ENCODE results near the gene MICU2.
"Not testable (repeated sequence)": the region's sequence is repeated elsewhere in the genome, so short reads cannot be mapped to it uniquely, and the experiment has no call there.

MICU2 gene

GRCh38 chr13:21567714-21568113 is 36.3 kb downstream of the MICU2 start:
- H3K9ac ChIP-seq (ENCODE audit: low read depth, low read length): no peak overlapping the region
- no peaks in the 10 kb centered on the region for H3K9me3 ChIP-seq (ENCODE audit: control insufficient read depth, insufficient read depth, low read length)
- no peaks in the 10 kb centered on the region for H3K27me3 ChIP-seq (ENCODE audit: control insufficient read depth, insufficient read depth, low read length)
- H3K36me3 ChIP-seq (ENCODE audit: control insufficient read depth, insufficient read depth, low read length): no peaks in the 10 kb centered on the region
- peaks cover 2% of the 10 kb centered on the region for H3K4me1 ChIP-seq (ENCODE audit: control insufficient read depth, insufficient read depth, low read length)
- H3K4me3 ChIP-seq (ENCODE audit: low read depth, low read length): no peak overlapping the region

DNA sequence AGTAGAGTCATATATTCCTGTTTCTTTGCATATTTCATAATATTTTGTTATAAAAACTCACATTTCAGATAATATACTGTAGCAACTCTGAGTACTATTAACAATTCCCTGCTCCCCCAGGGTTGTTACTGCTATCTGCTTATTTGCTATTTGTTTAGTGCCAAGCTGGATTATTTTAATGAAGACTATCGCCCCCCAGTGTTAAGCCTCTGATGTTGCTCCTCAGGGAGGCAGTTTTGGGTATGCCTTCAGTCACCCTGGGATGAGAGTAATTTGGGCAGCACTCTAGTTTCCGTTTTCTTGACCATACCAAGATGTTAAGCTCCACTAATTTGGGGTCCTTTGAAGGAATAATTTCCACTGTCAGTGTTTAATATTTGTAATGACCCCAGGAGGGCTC is 46.0 kb downstream of the MICU2 start:
- H3K9me3 ChIP-seq (ENCODE audit: control insufficient read depth, insufficient read depth, low read length): no peaks in the 10 kb centered on the region
- no peaks in the 10 kb centered on the region for H3K4me1 ChIP-seq (ENCODE audit: control insufficient read depth, insufficient read depth, low read length)
- no peak overlapping the region for H3K9ac ChIP-seq (ENCODE audit: low read depth, low read length)
- no peak overlapping the region for H3K4me3 ChIP-seq (ENCODE audit: low read depth, low read length)
- H3K36me3 ChIP-seq (ENCODE audit: control insufficient read depth, insufficient read depth, low read length): no peaks in the 10 kb centered on the region
- no peaks in the 10 kb centered on the region for H3K27me3 ChIP-seq (ENCODE audit: control insufficient read depth, insufficient read depth, low read length)

DNA sequence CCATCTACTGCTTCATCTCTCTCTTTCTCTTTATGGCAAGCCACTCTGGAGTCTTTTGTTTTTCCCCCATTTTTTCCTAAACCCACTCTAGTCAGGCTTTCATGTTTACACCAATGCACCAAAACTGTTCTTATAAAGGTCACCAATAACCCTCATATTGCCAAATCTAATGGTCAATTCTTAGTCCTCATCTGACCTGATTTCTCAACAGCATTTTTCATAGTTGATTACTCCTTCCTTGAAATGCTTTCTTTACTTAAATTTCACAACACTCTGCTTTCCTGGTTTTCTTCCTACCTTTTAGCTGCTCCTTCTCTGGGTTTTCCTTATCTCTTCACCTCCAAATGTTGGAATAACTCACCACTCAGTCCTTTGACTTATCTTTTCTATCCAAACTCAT is 47.9 kb downstream of the MICU2 start:
- Histone ChIP-seq H3K36me3 (ENCODE audit: control insufficient read depth, insufficient read depth, low read length) (no peaks in the 10 kb centered on the region), H3K9me3 (ENCODE audit: control insufficient read depth, insufficient read depth, low read length) (no peaks in the 10 kb centered on the region), H3K4me1 (ENCODE audit: control insufficient read depth, insufficient read depth, low read length) (no peaks in the 10 kb centered on the region), H3K4me3 (ENCODE audit: low read depth, low read length) (no peak overlapping the region), H3K27me3 (ENCODE audit: control insufficient read depth, insufficient read depth, low read length) (no peaks in the 10 kb centered on the region), H3K9ac (ENCODE audit: low read depth, low read length) (no peak overlapping the region)

DNA sequence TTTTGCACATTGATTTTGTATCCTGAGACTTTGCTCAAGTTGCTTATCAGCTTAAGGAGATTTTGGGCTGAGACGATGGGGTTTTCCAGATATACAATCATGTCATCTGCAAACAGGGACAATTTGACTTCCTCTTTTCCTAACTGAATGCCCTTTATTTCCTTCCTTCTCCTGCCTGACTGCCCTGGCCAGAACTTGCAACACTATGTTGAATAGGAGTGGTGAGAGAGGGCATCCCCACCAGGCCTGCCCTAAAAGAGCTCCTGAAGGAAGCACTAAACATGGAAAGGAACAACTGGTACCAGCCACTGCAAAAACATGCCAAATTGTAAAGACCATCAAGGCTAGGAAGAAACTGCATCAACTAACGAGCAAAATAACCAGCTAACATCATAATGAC is 50.7 kb downstream of the MICU2 start:
- H3K9me3 ChIP-seq (ENCODE audit: control insufficient read depth, insufficient read depth, low read length); H3K36me3 ChIP-seq (ENCODE audit: control insufficient read depth, insufficient read depth, low read length); H3K27me3 ChIP-seq (ENCODE audit: control insufficient read depth, insufficient read depth, low read length): not testable (repeated sequence)

GRCh38 chr13:21550918-21551317 is 53.1 kb downstream of the MICU2 start:
- Histone ChIP-seq H3K4me3 (ENCODE audit: low read depth, low read length) (no peak overlapping the region), H3K36me3 (ENCODE audit: control insufficient read depth, insufficient read depth, low read length) (no peaks in the 10 kb centered on the region), H3K9me3 (ENCODE audit: control insufficient read depth, insufficient read depth, low read length) (no peaks in the 10 kb centered on the region), H3K9ac (ENCODE audit: low read depth, low read length) (no peak overlapping the region), H3K4me1 (ENCODE audit: control insufficient read depth, insufficient read depth, low read length) (no peaks in the 10 kb centered on the region), H3K27me3 (ENCODE audit: control insufficient read depth, insufficient read depth, low read length) (no peaks in the 10 kb centered on the region)

More for the DNA sequence above, 50.7 kb downstream of the MICU2 start:
- H3K9ac ChIP-seq (ENCODE audit: low read depth, low read length); H3K4me1 ChIP-seq (ENCODE audit: control insufficient read depth, insufficient read depth, low read length); H3K4me3 ChIP-seq (ENCODE audit: low read depth, low read length): not testable (repeated sequence)

DNA sequence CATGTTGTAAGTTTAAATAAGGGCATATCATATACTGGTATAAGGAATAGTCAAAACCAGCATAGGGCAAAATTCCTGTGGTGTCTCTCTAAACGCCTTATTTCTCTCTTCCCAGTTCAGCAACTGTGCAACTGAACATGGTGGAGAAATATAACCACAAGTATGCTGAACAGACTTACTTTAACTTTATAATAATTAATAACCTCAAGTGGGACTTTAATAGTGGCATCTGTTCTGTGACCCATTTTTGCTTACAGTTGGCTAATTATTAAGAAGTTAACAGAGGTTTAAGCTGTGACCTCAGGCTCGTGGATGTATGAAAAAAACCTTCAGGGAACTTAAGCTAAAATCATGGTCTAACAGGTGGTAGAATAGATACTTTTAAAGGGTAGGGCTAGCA is 54.3 kb downstream of the MICU2 start:
- H3K4me1 ChIP-seq (ENCODE audit: control insufficient read depth, insufficient read depth, low read length): no peaks in the 10 kb centered on the region
- no peak overlapping the region for H3K9ac ChIP-seq (ENCODE audit: low read depth, low read length)
- H3K4me3 ChIP-seq (ENCODE audit: low read depth, low read length): no peak overlapping the region
- H3K9me3 ChIP-seq (ENCODE audit: control insufficient read depth, insufficient read depth, low read length): no peaks in the 10 kb centered on the region
- H3K27me3 ChIP-seq (ENCODE audit: control insufficient read depth, insufficient read depth, low read length): no peaks in the 10 kb centered on the region
- H3K36me3 ChIP-seq (ENCODE audit: control insufficient read depth, insufficient read depth, low read length): no peaks in the 10 kb centered on the region

GRCh38 chr13:21548577-21548976 is 55.4 kb downstream of the MICU2 start:
- Histone ChIP-seq H3K9ac (ENCODE audit: low read depth, low read length) (no peak overlapping the region), H3K27me3 (ENCODE audit: control insufficient read depth, insufficient read depth, low read length) (no peaks in the 10 kb centered on the region), H3K36me3 (ENCODE audit: control insufficient read depth, insufficient read depth, low read length) (no peaks in the 10 kb centered on the region), H3K9me3 (ENCODE audit: control insufficient read depth, insufficient read depth, low read length) (no peaks in the 10 kb centered on the region), H3K4me1 (ENCODE audit: control insufficient read depth, insufficient read depth, low read length) (no peaks in the 10 kb centered on the region), H3K4me3 (ENCODE audit: low read depth, low read length) (no peak overlapping the region)

DNA sequence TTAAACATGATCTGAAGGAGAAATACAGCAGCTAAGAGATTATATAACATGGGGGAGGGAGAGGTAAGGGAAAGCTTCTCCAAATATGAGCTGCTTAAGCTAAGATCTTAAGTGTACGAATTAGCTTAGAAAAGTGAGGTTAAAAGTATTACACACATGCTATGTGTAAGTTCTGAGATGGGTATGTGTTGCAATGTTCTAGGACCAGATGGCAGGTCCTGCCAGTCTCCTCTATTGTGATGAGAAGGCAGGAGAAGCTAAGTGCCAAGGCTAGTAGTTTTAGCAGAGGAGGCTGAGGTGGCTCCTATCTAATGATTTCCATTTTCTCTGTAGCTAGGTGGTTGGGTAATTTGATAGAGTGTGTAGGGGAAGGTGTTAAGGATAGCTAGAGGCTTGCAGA is 57.6 kb downstream of the MICU2 start:
- Histone ChIP-seq H3K9me3 (ENCODE audit: control insufficient read depth, insufficient read depth, low read length) (no peaks in the 10 kb centered on the region), H3K4me1 (ENCODE audit: control insufficient read depth, insufficient read depth, low read length) (no peaks in the 10 kb centered on the region), H3K27me3 (ENCODE audit: control insufficient read depth, insufficient read depth, low read length) (no peaks in the 10 kb centered on the region), H3K9ac (ENCODE audit: low read depth, low read length) (no peak overlapping the region), H3K36me3 (ENCODE audit: control insufficient read depth, insufficient read depth, low read length) (no peaks in the 10 kb centered on the region), H3K4me3 (ENCODE audit: low read depth, low read length) (no peak overlapping the region)

GRCh38 chr13:21544515-21544914 is 59.5 kb downstream of the MICU2 start:
- Histone ChIP-seq H3K4me3 (ENCODE audit: low read depth, low read length) (no peak overlapping the region), H3K36me3 (ENCODE audit: control insufficient read depth, insufficient read depth, low read length) (no peaks in the 10 kb centered on the region), H3K4me1 (ENCODE audit: control insufficient read depth, insufficient read depth, low read length) (no peaks in the 10 kb centered on the region), H3K9ac (ENCODE audit: low read depth, low read length) (no peak overlapping the region), H3K9me3 (ENCODE audit: control insufficient read depth, insufficient read depth, low read length) (no peaks in the 10 kb centered on the region), H3K27me3 (ENCODE audit: control insufficient read depth, insufficient read depth, low read length) (no peaks in the 10 kb centered on the region)

GRCh38 chr13:21542563-21542962 is 61.4 kb downstream of the MICU2 start:
- Histone ChIP-seq H3K36me3 (ENCODE audit: control insufficient read depth, insufficient read depth, low read length) (no peaks in the 10 kb centered on the region), H3K9ac (ENCODE audit: low read depth, low read length) (no peak overlapping the region), H3K4me1 (ENCODE audit: control insufficient read depth, insufficient read depth, low read length) (no peaks in the 10 kb centered on the region), H3K9me3 (ENCODE audit: control insufficient read depth, insufficient read depth, low read length) (no peaks in the 10 kb centered on the region), H3K27me3 (ENCODE audit: control insufficient read depth, insufficient read depth, low read length) (no peaks in the 10 kb centered on the region), H3K4me3 (ENCODE audit: low read depth, low read length) (no peak overlapping the region)

- Histone ChIP-seq H3K4me3 (ENCODE audit: low read depth, low read length) (no peak overlapping the region), H3K9ac (ENCODE audit: low read depth, low read length) (no peak overlapping the region), H3K27me3 (ENCODE audit: control insufficient read depth, insufficient read depth, low read length) (no peaks in the 10 kb centered on the region), H3K9me3 (ENCODE audit: control insufficient read depth, insufficient read depth, low read length) (no peaks in the 10 kb centered on the region), H3K36me3 (ENCODE audit: control insufficient read depth, insufficient read depth, low read length) (no peaks in the 10 kb centered on the region), H3K4me1 (ENCODE audit: control insufficient read depth, insufficient read depth, low read length) (no peaks in the 10 kb centered on the region)
Observed at GRCh38 chr13:21541980-21542379, 62.0 kb downstream of the MICU2 start.

DNA sequence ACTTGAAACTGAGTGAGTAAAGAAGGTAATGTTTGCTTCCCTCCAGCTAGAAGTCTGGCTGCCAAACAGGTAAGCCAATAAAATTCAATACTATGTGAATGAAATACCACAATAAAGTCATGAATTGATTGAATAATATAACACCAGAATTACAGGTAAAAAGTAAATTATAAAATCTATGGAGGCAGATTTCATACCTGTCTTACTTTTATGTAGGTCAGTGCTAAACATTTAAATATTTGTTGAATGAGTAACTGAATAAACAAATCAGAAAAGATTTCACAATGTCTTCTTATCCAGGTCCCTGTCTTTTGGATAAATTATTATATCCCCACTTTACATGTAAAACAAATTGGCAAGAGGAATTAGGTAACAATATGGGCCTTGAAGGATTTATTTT is 62.7 kb downstream of the MICU2 start:
- Histone ChIP-seq H3K4me1 (ENCODE audit: control insufficient read depth, insufficient read depth, low read length) (no peaks in the 10 kb centered on the region), H3K36me3 (ENCODE audit: control insufficient read depth, insufficient read depth, low read length) (no peaks in the 10 kb centered on the region), H3K4me3 (ENCODE audit: low read depth, low read length) (no peak overlapping the region), H3K9me3 (ENCODE audit: control insufficient read depth, insufficient read depth, low read length) (no peaks in the 10 kb centered on the region), H3K9ac (ENCODE audit: low read depth, low read length) (no peak overlapping the region), H3K27me3 (ENCODE audit: control insufficient read depth, insufficient read depth, low read length) (no peaks in the 10 kb centered on the region)

DNA sequence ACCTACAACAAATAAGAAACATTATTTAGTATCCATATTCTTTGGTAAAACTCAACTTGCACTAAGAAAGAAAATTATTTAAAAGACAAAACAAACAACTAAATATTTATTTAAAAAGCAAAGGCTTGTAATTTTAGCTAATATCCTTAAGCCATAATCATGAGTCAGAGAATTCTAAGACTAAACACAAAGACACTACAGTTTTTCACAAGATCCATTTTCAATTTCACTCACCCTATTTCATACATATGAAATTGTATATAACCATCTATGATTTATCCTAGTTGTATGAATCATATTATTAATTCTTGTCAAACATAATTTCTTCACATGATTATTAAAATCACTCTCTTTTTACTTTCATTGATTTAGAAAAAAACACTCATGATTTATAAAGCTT is 64.3 kb downstream of the MICU2 start:
- H3K4me3 ChIP-seq (ENCODE audit: low read depth, low read length): no peak overlapping the region
- H3K36me3 ChIP-seq (ENCODE audit: control insufficient read depth, insufficient read depth, low read length): no peaks in the 10 kb centered on the region
- H3K4me1 ChIP-seq (ENCODE audit: control insufficient read depth, insufficient read depth, low read length): no peaks in the 10 kb centered on the region
- H3K9ac ChIP-seq (ENCODE audit: low read depth, low read length): no peak overlapping the region
- H3K27me3 ChIP-seq (ENCODE audit: control insufficient read depth, insufficient read depth, low read length): no peaks in the 10 kb centered on the region
- no peaks in the 10 kb centered on the region for H3K9me3 ChIP-seq (ENCODE audit: control insufficient read depth, insufficient read depth, low read length)
